HT1080 (cell line): ENCODE results near the gene KCNQ5. TPM values are rescaled to one million over a fixed set of nuclear protein-coding genes. Genes with fewer than 3 reads are reported as not detected.
"Not testable (repeated sequence)": the region's sequence is repeated elsewhere in the genome, so short reads cannot be mapped to it uniquely, and the experiment has no call there.

Source experiments
- DNase-seq: peaks from one replicate; pipeline ENCODE4 v3.0.0-alpha.2; 2015; ENCODE audit warnings: low read depth
- total RNA-seq: library from RNA; depleted of rRNA; stranded (reverse); fragments of >200 nt; shearing (Covaris generic); gene quantifications from 2 replicates; pipeline ENCODE4 v1.2.3, GENCODE V29; 2014

The KCNQ5 gene
- total RNA-seq, 1 experiment from 2014 or later: 11.3 TPM

DNA sequence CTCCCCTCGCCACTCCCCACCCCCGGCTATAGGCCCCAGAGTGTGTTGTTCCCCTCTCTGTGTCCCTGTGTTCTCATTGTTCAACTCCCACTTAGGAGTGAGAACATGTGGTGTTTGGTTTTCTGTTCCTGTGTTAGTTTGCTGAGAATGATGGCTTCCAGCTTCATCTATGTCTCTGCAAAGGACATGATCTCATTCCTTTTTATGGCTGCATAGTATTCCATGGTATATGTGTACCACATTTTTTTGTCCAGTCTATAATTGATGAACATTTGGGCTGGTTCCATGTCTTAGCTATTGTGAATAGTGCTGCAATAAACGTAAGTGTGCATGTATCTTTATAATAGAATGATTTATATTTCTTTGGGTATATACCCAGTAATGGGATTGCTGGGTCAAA lies 276.4 kb downstream of the KCNQ5 start:
- not testable (repeated sequence) for DNase-seq

DNA sequence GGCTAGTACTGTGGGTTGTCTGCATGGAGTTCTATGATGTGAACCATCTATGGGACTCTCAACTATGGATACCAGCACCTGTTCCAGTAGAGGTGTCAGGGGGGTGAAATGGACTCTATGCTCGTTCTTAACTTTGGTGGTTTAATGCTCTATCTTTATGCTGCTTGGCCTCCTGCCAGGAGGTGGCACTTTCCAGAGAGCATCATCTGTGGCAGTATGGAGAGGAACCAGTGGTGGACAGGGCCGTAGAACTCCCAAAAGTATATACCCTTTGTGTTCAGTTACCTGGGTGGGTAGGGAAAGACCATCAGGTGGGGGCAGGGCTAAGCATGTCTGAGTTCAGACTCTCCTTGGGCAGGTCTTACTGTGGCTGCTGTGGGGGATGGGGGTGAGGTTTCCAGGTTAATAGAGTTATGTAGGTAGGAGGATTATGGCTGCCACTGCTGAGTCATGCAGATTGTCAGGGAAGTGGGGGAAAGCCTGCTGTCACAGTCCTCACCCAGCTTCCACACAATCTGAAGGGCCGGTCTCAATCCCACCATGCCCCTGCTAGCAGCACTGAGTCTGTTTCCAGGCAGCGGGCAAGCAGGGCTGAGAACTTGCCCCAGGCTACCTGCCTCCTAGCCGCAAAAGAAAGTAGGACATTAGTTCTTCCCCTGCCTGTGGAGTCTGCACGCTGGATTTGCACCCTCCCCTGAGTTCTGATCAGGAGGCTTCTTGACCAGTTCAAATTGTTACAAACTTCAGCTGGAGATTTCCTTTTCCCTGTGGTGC lies 284.0 kb downstream of the KCNQ5 start:
- DNase-seq: no peak

DNA sequence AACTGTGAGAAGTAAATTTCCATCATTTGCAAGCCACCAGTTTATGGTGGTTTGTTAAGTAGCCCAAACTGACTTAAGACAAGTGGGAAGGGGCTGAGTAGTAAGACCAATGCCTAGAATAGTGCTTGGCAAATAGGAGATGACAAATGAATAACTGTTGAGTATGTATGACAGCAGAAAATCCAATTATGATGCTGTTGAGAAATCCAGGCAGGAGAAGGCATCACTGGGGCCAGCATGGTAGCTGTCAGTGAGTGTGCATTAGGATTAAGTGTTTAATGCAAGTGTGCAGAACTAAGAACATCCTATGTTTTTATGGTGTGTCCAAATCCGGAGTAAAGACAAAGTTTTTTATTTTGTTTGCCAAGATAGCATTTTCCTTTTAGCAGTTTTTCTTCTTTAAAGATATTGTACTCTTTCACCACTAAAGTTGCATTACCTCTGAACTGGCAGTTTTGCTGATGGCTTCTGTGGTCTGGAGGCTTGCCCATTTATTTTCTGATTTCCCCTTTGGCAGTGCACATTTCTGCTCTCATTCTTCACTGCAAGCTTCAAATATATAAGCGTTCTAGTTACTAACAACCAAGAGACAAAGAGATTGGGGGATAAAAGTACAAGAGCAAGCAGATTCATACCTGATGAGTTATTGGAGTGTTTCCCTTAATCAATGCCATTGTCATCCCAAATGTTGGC lies 289.7 kb downstream of the KCNQ5 start:
- peak; percentile 21 for DNase-seq

DNA sequence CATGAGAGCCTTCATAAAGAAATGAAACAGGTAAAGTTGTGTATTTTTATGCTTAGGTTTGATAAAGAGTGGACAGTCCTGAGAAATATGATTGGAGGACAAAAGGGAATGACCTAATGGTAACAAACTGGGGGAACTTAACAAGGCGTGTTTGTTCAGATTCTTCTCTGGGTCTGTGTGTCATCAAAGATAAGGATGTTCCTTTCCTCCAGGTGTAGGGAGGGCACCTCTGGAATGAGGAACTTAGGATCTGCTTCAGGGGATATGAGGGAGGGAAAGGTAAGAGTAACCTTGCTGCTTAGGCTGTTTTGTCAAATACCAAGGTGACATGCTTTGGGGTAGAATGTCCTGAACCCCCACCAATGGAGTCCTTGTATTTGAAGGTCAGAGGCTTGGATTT lies 291.9 kb downstream of the KCNQ5 start:
- no peak for DNase-seq

DNA sequence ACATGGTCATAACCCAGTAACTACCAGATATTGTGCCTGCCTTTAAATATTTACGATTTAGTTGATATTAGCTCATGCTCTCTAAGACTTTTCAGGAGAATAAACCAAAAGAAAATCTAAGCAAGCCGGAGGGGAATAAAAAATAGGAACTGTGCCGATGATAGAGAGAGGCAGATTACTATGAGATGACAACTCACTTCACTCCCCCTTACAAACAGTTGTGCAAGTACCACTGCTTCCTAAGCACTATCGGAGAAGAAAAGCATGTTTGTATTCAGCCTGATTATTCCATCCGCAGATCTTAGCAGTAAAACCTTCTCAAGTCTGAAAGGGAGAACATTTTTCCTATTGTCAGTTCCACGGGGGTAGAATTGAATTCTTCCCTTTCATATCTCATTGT lies 294.4 kb downstream of the KCNQ5 start:
- DNase-seq: no peak

DNA sequence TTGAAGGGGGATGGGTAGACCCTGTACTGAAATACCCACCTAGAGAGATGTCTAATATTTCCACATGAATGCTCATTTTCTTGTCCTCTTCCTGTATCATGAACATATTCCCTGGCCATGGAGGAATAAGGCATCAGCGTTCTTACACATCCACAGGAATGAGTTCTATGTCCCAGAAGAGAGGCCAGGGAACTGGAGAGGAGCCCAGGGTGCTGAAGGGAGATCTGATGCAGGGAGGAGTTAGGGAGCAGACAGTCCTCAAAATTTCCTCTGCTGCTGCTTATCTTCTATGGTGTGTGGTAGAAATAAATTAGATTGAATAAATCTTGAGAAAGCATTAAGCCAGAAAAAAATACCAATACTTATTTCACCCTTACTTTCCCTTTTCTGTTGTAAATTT lies 295.0 kb downstream of the KCNQ5 start:
- DNase-seq: no peak

DNA sequence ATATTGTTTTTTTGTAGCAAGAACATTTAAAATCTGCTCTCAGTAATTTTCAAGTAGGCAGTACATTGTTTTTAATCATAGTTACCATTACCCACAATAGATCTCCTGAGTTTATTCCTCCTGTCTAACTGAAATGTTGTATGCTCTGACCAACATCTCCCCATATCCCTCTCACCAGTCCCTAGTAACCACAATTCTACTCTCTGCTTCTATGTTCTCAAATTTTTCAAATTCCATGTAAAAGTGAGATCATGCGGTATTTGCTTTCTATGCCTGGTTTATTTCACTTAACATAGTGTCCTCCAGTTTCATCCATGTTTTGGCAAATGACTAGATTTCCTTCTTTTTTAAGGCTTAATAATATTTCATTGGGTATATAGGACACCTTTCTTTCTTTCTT lies 300.5 kb downstream of the KCNQ5 start:
- peak; percentile 8 for DNase-seq

DNA sequence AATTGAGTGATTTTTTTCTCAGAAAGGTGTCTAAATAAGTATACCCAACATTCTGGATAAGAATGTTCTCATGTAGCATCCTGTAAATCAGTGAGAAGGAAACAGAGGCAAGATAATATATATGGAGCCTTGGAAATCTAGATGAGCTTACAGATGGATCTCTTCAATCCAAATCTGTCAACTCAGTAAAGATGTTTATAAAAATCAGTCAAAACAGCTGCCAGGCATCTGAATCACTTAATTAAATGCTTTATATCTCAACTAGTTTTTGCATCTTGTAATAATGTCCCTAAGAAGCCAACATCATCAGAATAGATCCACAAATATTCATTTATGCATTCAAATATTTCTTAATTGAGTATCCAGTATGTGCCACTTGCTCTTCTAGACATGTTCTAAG lies 303.3 kb downstream of the KCNQ5 start:
- DNase-seq: no peak

DNA sequence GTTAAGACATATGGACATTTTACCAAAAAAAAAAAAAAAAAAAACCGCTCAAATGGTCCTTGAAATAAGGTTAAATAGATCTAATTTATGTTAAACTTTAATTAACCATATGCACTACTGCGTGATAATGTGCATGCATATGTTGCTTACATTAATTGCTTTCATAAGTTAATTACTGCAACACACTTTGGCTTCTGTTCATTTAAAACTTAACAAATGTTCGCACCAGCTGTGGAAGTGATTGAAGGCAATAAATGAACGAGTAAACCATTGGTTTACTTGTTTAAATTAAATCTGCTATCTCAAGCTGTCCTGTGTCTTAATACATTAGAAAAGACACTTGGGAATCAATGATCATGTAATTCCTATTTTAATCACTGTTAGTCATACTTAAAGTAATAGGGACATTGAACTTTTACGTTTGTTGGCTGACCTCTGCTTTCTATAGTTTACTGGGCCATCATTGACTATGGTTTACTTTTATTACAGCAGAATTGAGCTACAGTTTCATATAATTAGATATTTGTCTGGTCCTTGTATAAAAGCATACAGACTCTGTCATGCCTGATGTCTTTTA lies 308.8 kb downstream of the KCNQ5 start:
- DNase-seq: no peak

DNA sequence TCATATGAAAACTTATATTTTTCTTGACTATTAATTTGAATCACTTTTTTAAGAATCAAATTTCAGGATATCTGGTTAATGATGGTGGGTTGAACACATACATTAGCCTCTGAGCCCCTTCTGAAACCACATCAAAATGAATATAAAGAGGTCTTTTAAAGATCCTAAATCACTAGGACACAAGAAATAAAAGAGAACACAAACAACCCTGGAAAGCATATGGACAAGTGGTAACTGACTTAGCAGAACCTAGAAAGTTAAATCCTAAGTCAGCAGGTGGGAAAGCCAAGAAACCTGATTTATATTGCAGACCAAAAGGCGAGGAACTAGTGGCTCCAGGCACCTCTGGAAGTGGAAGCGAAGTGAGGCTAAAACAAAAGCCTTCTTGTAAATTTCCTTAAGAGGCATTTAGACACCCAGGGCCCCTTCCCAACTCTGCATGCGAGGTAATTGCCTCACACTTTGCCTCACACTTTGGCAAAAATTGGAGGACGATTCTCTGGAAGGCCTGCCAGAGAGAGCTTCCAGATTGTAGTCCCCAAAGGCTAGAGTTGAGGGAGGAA lies 309.5 kb downstream of the KCNQ5 start:
- DNase-seq: no peak

DNA sequence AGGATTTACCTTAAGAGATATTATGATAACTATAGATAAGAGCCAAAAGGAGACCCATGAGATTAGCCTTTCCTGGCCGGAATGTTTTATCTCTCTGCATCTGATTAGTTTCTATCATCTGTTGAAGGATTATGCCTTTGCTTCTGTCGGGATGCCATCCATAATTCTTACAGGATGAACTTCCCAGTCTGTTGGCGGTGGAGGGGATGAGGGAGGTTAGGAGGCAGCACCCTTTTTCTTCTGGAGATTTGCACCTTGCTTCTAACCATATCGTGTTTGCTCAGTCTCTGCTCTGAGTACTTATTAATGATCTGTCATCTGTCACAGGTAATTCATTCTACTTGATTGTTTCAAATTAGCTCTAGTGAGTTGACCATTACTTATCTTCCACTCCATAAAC lies 311.4 kb downstream of the KCNQ5 start:
- DNase-seq: no peak

DNA sequence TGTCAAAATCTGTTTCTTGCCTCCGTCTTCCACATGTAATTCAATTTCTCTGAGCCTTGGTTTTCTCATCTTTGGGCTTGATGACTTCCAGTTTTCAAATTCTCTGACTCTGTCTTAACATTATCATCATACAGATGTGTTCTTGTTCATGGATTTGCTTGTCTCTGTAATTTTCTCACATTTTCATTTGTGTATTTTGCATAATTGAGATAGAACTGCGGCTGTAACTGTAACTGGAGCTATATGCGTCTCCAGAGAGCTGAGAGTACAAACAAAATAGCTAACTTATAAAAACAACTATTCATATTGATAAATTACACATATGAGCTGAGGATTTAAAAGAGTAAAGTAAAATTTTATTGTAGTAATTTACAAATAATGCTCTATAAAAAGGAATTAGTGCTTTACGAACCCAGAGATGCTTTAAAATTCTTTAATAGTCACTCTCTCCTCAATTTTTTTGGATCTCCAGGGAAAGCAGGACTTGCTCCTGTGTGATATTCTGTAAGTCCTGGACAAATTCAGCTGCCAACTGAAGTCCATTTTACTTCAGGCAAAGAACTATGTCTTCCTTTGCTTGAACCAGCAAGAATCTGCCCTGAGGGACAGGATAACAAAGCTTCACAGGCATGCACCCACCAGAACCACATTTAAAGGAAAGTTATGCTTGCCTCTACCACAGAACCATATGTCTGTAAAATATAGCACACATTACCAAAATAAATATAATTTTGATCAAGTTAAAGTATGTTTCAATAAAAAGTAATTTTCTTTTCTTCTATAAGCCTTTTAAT lies 315.1 kb downstream of the KCNQ5 start:
- no peak for DNase-seq

DNA sequence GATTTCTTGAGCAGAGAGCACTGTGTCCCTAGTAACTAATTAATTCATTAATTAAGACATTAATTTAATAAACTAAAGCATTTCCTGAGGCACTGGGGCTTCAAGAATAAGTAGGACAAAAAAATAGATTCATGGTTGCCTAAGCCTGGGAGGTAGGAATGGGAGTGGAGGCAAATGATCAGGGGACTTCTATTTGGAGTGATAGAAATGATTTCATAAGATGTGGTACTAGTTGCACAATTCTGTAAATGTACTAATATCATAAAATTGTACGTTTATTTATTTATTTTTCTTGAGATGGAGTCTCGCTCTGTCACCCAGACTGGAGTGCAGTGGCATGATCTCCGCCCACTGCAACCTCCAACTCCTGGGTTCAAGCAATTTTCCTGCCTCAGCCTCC lies 316.2 kb downstream of the KCNQ5 start:
- DNase-seq: no peak

DNA sequence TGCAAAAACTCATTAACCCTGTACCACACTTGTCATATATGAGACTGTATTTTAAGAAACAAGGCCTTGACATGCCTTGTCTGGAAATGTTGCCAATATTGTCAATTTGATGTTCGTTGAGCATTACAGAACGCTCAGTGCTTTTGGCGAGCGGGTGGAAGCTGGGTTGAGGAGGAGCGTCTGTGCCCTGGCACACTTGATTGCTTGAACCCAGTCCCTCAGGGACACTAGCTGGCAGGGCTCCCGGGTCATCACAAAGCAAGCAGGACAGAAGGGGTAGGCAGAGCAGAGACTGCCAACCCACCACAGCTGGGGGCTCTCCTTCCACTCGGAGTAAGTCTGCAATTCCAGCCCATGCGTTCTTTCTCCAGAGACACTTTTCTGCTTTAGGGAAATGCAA lies 317.1 kb downstream of the KCNQ5 start:
- no peak for DNase-seq

DNA sequence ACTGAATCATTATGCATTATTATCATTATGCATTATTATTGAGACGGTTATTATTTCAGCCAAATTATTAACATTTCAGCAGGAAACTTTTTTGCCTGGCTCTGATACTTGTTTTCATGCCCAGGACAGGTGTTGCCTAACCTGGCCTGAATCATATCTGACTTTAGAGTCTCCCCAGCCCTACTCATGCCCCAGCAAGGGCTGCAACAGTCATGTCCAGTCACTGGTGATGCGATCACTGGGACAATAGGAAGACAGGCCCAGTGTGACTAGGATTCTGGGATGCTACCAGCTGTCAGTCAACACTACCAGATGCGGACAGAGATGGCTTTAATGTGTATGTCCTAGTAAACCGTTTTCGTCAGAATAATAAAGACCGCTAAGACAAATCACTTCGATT lies 318.4 kb downstream of the KCNQ5 start:
- DNase-seq: no peak

DNA sequence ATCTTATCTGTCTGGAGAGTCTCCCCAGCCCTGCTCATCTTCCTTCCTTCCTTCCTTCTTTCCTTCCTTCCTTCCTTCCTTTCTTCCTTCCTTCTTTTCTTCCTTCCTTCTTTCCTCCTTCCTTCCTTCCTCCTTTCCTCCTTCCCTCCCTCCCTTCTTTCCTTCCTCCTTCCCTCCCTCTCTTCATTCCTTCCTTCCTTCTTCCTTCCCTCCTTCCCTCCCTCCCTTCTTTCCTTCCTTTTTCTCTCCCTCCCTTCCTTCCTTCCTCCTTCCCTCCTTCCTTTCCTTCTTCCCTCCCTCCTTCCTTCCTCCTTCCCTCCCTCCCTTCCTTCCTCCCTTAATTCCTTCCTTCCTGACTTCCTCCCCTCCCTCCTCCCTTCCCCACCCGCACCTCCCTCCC lies 319.4 kb downstream of the KCNQ5 start:
- DNase-seq: no peak

DNA sequence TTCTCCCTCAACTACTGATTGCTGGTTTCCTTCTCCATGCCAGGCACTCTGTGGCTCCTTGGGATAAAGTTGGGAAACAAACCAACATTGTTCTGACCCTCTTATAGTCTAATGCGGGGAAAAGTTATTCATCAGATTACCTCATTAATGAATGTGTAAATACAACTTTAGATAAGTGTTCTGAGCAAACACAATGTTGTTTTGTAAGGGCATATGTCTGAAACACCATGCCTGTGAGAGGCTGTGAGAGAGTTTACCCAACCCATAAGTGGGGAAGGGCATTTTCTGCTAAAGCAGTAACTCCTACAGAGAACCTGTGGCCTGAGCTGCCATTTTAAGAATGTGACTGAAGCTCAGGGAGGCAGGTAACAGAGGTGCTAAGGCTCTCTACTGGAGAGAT lies 319.9 kb downstream of the KCNQ5 start:
- DNase-seq: no peak

DNA sequence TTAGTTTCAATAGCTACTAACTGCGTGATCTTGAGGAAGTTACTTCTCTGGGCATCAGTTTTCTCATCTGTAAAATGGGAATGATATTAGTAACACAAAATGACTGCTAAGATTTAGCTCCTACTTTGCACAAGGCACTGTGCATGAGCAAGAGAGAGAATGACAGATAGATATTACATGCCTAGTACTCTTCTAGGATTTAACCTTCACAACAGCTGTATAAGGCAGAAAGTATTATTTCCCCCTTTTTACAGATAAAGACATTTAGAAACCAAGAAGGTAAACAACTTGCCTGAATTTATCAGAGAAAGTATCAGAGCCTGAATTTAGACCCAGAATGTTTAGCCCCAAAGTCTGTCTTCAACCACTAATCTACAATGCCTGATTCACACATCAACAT lies 321.8 kb downstream of the KCNQ5 start:
- no peak for DNase-seq

DNA sequence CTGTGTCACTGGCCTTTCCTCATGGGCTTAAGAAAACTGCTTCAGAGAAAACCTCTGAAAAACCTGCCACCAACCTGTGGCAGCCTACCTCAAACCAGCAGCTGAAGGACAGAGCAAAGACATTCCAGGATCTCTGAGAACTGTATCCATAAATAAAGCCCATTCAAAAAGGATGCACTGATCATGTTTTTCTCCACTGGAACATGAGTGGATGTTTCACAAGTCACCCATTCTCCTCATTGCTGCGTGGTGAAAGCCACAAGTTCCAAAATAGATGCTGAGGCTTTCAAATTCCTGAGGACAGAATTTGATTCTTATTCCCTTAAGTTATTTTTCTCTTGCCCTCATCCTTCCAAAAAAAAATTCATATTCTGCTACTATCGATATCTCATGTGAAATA lies 322.8 kb downstream of the KCNQ5 start:
- no peak for DNase-seq

DNA sequence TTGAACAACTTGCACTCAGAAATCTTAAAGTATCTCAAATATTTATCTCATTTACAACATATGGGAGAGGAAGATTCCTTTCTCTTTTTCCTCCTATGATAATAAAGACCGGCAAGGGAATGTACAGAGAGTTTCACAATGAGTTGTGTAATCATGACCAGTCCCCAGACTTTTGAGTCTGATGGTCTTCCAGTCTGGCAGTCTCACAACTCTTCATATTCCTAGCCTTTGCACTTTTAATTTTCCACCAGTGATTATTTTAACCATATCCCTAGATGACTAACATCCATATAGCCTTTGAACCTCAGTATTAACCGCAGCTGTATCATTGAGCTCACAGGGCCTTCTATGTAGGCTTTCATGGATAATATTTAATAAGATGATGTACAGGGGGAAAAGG lies 324.9 kb downstream of the KCNQ5 start:
- no peak for DNase-seq

DNA sequence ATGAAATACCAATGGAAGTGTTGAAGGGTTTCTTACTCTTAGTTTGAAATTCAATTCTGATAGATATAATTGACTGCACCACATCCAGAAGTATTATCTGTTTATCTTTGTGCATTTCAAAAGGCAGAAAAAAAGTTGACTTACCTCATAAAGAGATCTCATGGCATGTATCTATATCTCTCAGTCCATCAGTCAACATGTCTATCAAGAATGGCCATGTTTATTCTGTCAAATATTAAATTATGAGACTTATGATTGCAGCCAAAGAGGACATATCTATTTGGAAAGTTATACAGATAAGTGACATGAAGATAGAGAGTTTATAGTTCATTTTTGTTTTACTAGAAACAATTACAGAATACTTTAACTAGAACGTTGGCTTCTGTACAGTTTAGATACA lies 325.7 kb downstream of the KCNQ5 start:
- DNase-seq: no peak

DNA sequence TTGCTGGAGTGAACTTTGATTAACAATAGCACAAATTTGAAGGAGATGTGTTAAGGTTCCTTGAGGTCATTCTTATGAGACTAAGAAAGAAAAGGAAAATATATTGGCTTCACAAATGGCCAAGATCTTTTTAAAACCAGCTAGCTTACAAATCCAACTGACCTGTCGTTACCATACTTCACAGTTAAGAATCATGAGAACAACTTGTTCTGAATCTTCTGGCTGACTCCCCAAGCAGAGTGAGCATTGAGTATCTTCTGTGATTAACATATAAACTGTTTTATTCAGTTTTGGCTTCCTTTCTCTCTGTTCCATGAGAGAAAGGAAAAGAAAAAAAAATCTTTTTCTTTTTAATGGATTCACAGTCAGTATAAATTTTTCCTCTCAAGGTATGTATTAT lies 326.3 kb downstream of the KCNQ5 start:
- no peak for DNase-seq
